SK-N-SH (cell line): Measurements from ENCODE around the gene OGFR. TPM values are rescaled to one million over a fixed set of nuclear protein-coding genes. Genes with fewer than 3 reads are reported as not detected.

Source experiments
- CTCF ChIA-PET: fragments of 300-600, 350-600 bp; formaldehyde crosslinking; extraction: SDS; loops from one replicate; lab custom pipeline; 2021; lab: Yijun Ruan, JAX
- POLR2A ChIA-PET: fragments of 350-600 bp; sonication (Branson Sonifier 250); formaldehyde crosslinking; extraction: SDS; loops from one replicate; lab custom pipeline; 2020; ENCODE audit warnings: antibody characterized with exemption, inconsistent platforms; lab: Yijun Ruan, JAX
- DNase-seq: peaks from one replicate; pipeline ENCODE4 v3.0.0; 2012
- H2AFZ ChIP-seq: fragments of 200-600 bp; sonication (generic); 2 replicates; pipeline ENCODE4 v1.8.1; 2016; ENCODE audit warnings: antibody characterized with exemption, mild to moderate bottlenecking, low read depth
- H3F3A ChIP-seq: fragments of 200-600 bp; sonication (generic); replicated peaks from 2 replicates; pipeline ENCODE3; 2016; ENCODE audit warnings: antibody characterized with exemption, mild to moderate bottlenecking; ENCODE audit not compliant: insufficient read depth
- H3K27ac ChIP-seq, 2 experiments: fragments of 200-500 bp in 1 of 2; fragments of 200-600 bp in 1 of 2; sonication (Bioruptor generic) in 1 of 2; sonication (generic), shearing (Covaris generic) in 1 of 2; 2 replicates each; pipeline versions ENCODE4 v1.5.1 to v1.6.1; 2014 to 2016; ENCODE audit warnings: low read depth in 2 of 2, inconsistent platforms in 1 of 2, low read length in 1 of 2, mild to moderate bottlenecking in 1 of 2, mixed read lengths in 1 of 2
- H3K27me3 ChIP-seq: fragments of 200-600 bp; sonication (generic), shearing (Covaris generic); 2 replicates; pipeline ENCODE4 v1.6.1; 2016; ENCODE audit warnings: mixed run types; ENCODE audit not compliant: insufficient read depth
- H3K36me3 ChIP-seq, 2 experiments: fragments of 200-500 bp in 1 of 2; fragments of 200-600 bp in 1 of 2; sonication (Bioruptor generic) in 1 of 2; sonication (generic) in 1 of 2; replicated peaks in 1 of 2; 2 replicates each; pipeline versions ENCODE3 to v1.5.1; 2014 to 2016; ENCODE audit warnings: low read length in 1 of 2, mild to moderate bottlenecking in 1 of 2; ENCODE audit not compliant: insufficient read depth in 2 of 2, control insufficient read depth in 1 of 2
- H3K4me1 ChIP-seq, 2 experiments: fragments of 200-500 bp in 1 of 2; fragments of 200-600 bp in 1 of 2; sonication (Bioruptor generic) in 1 of 2; sonication (generic), shearing (Covaris generic) in 1 of 2; 2 replicates each; pipeline versions ENCODE4 v1.5.1 to v1.6.1; 2014 to 2016; ENCODE audit warnings: low read depth in 1 of 2, low read length in 1 of 2, mixed run types in 1 of 2; ENCODE audit not compliant: insufficient read depth in 2 of 2, control insufficient read depth in 1 of 2
- H3K4me2 ChIP-seq: fragments of 200-600 bp; sonication (generic), shearing (Covaris generic); 2 replicates; pipeline ENCODE4 v1.6.1; 2017; ENCODE audit warnings: mixed run types
- H3K4me3 ChIP-seq, 2 experiments: fragments of 200-500 bp in 1 of 2; fragments of 200-600 bp in 1 of 2; sonication (Bioruptor generic) in 1 of 2; sonication (generic), shearing (Covaris generic) in 1 of 2; 2 replicates each; pipeline versions ENCODE4 v1.5.1 to v1.8.1; 2014 to 2016; ENCODE audit warnings: low read depth in 2 of 2, inconsistent platforms in 1 of 2, low read length in 1 of 2, mild to moderate bottlenecking in 1 of 2, mixed read lengths in 1 of 2, moderate library complexity in 1 of 2
- H3K79me2 ChIP-seq: fragments of 200-600 bp; sonication (generic); 2 replicates; pipeline ENCODE4 v1.8.1; 2017; ENCODE audit warnings: mild to moderate bottlenecking; ENCODE audit not compliant: insufficient read depth
- H3K9ac ChIP-seq: fragments of 200-600 bp; sonication (generic); 2 replicates; pipeline ENCODE4 v1.6.1; 2017; ENCODE audit warnings: mixed run types
- H3K9me2 ChIP-seq: fragments of 200-600 bp; sonication (generic); 2 replicates; pipeline ENCODE4 v1.6.1; 2017; ENCODE audit warnings: mixed run types
- H3K9me3 ChIP-seq: fragments of 200-600 bp; sonication (generic); 2 replicates; pipeline ENCODE4 v1.6.1; 2017; ENCODE audit warnings: mixed run types, mild to moderate bottlenecking, moderate library complexity
- H4K20me1 ChIP-seq: fragments of 200-600 bp; sonication (generic); 2 replicates; pipeline ENCODE4 v1.6.1; 2017; ENCODE audit warnings: mild to moderate bottlenecking, mixed run types; ENCODE audit not compliant: insufficient read depth
- FOSL2 ChIP-seq: IDR thresholded peaks from 2 replicates; pipeline ENCODE4 v1.4.0; 2012; ENCODE audit warnings: low read depth, mild to moderate bottlenecking, moderate library complexity, borderline replicate concordance
- NFIC ChIP-seq: IDR thresholded peaks from 2 replicates; pipeline ENCODE4 v1.4.0; 2012; ENCODE audit warnings: borderline replicate concordance
- RXRA ChIP-seq: IDR thresholded peaks from 2 replicates; pipeline ENCODE4 v1.4.0; 2012; ENCODE audit warnings: low read depth, mild to moderate bottlenecking, borderline replicate concordance
- TCF12 ChIP-seq: IDR thresholded peaks from 2 replicates; pipeline ENCODE4 v1.4.0; 2012
- TEAD4 ChIP-seq: IDR thresholded peaks from 2 replicates; pipeline ENCODE4 v1.4.0; 2012; ENCODE audit warnings: mild to moderate bottlenecking, borderline replicate concordance; ENCODE audit not compliant: insufficient read depth
- ZBTB33 ChIP-seq: IDR thresholded peaks from 2 replicates; pipeline ENCODE4 v1.4.0; 2012; ENCODE audit warnings: low read depth, borderline replicate concordance
- WGBS: methylation state at CpG from one replicate; pipeline ENCODE4 v1.1.6; 2017; ENCODE audit warnings: low lambda C conversion rate; 5-methylcytosine and 5-hydroxymethylcytosine counted together
- polyA plus RNA-seq, 3 experiments: library from polyadenylated mRNA; depleted of rRNA; stranded (reverse); fragments of >200 nt; gene quantifications; 2 replicates each; pipeline ENCODE4 v1.2.3, GENCODE V29; 2012
- TF ChIP-seq, protein P1 (sequence below): IDR thresholded peaks from 2 replicates; pipeline ENCODE4 v1.6.1; 2012; ENCODE audit warnings: mild to moderate bottlenecking, low read depth, low read length, moderate library complexity
- TF ChIP-seq, protein P2 (sequence below): fragments of 150-350 bp; IDR thresholded peaks from 2 replicates; pipeline ENCODE4 v1.6.1; 2016; ENCODE audit warnings: mild to moderate bottlenecking, low read depth, low read length

OGFR gene
- polyA plus RNA-seq, 1 of the 3 experiments (the other 2 are of a cell fraction), result 60.8 TPM

DNA sequence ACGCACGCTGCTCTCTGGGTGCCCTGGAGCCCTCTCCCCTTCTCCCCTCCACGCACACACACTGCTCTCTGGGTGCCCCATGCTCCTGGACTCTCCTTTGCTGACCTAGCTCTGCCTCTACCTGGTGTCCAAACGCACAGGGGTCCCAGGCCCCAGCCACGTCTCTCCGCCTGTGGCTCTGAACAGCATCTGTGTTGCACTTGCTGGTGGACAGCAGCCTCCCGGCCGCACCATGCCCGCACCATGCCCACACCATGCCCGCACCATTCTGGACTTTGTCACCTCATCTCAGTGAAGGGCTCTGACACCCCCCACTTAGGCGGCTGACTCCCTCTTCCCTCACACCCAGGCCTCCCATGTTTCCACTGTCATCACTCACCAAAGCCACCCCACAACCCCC, 35.2 kb downstream of the OGFR start (continued):
- TF ChIP-seq ZBTB33 (no peak), TEAD4 (no peak), RXRA (no peak), FOSL2 (no peak), NFIC (no peak), TCF12 (no peak)
- TF ChIP-seq, protein P1, sequence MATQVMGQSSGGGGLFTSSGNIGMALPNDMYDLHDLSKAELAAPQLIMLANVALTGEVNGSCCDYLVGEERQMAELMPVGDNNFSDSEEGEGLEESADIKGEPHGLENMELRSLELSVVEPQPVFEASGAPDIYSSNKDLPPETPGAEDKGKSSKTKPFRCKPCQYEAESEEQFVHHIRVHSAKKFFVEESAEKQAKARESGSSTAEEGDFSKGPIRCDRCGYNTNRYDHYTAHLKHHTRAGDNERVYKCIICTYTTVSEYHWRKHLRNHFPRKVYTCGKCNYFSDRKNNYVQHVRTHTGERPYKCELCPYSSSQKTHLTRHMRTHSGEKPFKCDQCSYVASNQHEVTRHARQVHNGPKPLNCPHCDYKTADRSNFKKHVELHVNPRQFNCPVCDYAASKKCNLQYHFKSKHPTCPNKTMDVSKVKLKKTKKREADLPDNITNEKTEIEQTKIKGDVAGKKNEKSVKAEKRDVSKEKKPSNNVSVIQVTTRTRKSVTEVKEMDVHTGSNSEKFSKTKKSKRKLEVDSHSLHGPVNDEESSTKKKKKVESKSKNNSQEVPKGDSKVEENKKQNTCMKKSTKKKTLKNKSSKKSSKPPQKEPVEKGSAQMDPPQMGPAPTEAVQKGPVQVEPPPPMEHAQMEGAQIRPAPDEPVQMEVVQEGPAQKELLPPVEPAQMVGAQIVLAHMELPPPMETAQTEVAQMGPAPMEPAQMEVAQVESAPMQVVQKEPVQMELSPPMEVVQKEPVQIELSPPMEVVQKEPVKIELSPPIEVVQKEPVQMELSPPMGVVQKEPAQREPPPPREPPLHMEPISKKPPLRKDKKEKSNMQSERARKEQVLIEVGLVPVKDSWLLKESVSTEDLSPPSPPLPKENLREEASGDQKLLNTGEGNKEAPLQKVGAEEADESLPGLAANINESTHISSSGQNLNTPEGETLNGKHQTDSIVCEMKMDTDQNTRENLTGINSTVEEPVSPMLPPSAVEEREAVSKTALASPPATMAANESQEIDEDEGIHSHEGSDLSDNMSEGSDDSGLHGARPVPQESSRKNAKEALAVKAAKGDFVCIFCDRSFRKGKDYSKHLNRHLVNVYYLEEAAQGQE, result no peak

GRCh38 chr20:62840244-62841197, 35.9 kb downstream of the OGFR start:
- Histone ChIP-seq H3K9ac (no peak overlapping the region), H3K9me2 (no peaks in the 10 kb centered on the region), H3K9me3 (no peaks in the 10 kb centered on the region), H4K20me1 (no peaks in the 10 kb centered on the region), H3K4me2 (no peak overlapping the region), H3K79me2 (no peaks in the 10 kb centered on the region), H3K36me3 (peaks cover 4 to 19% of the 10 kb centered on the region in 2 experiments), H3K4me3 (no peak overlapping the region), H3K4me1 (peaks cover 0 to 8% of the 10 kb centered on the region in 2 experiments; a peak in 1 of 4 replicates), H3F3A (no peaks in the 10 kb centered on the region), H2AFZ (no peak overlapping the region), H3K27ac (no peak overlapping the region), H3K27me3 (no peaks in the 10 kb centered on the region)
- ChIA-PET CTCF (interaction anchor here (3.0 kb wide), 1 partner anchor 18 kb away, joined by 14 read pairs; no protein-coding TSS in a partner anchor), POLR2A (no interaction called here)
- WGBS, result 94% methylated on average over 44 of the region's 45 CpGs
- peak; percentile 24 for DNase-seq
- TF ChIP-seq TEAD4, result no peak
- TF ChIP-seq, protein P2, sequence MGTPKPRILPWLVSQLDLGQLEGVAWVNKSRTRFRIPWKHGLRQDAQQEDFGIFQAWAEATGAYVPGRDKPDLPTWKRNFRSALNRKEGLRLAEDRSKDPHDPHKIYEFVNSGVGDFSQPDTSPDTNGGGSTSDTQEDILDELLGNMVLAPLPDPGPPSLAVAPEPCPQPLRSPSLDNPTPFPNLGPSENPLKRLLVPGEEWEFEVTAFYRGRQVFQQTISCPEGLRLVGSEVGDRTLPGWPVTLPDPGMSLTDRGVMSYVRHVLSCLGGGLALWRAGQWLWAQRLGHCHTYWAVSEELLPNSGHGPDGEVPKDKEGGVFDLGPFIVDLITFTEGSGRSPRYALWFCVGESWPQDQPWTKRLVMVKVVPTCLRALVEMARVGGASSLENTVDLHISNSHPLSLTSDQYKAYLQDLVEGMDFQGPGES, result no peak
